HEK293 (cell line): ENCODE results near the gene RDH5.

Experiments
- GLIS2 ChIP-seq: fragments of 450-650 bp; formaldehyde crosslinking; IDR thresholded peaks from 2 replicates; pipeline ENCODE4 v1.5.1; 2016; ENCODE audit warnings: missing biosample characterization, missing genetic modification characterization
- PATZ1 ChIP-seq: fragments of 450-650 bp; formaldehyde crosslinking; IDR thresholded peaks from 2 replicates; pipeline ENCODE4 v1.5.1; 2016; ENCODE audit warnings: missing biosample characterization, missing genetic modification characterization
- SP7 ChIP-seq: fragments of 450-650 bp; formaldehyde crosslinking; IDR thresholded peaks from 2 replicates; pipeline ENCODE4 v1.5.1; 2016; ENCODE audit warnings: missing biosample characterization, missing genetic modification characterization
- TRIM28 ChIP-seq: IDR thresholded peaks from 2 replicates; pipeline ENCODE4 v1.6.1; 2011; ENCODE audit warnings: low read length, control low read depth, borderline replicate concordance
- ZBTB44 ChIP-seq: fragments of 450-650 bp; IDR thresholded peaks from 2 replicates; pipeline ENCODE4 v1.5.1; 2018; ENCODE audit warnings: missing biosample characterization, mild to moderate bottlenecking, missing genetic modification characterization
- ZBTB8A ChIP-seq: fragments of 450-650 bp; formaldehyde crosslinking; IDR thresholded peaks from 2 replicates; pipeline ENCODE4 v1.5.1; 2016; ENCODE audit warnings: missing biosample characterization, missing genetic modification characterization
- ZNF133 ChIP-seq: fragments of 450-650 bp; formaldehyde crosslinking; IDR thresholded peaks from 2 replicates; pipeline ENCODE4 v1.5.1; 2016; ENCODE audit warnings: missing biosample characterization, missing genetic modification characterization
- ZNF169 ChIP-seq: fragments of 450-650 bp; formaldehyde crosslinking; IDR thresholded peaks from 2 replicates; pipeline ENCODE4 v1.5.1; 2016; ENCODE audit warnings: missing biosample characterization, missing genetic modification characterization
- ZNF280D ChIP-seq: fragments of 450-650 bp; formaldehyde crosslinking; IDR thresholded peaks from 2 replicates; pipeline ENCODE4 v1.5.1; 2016; ENCODE audit warnings: missing biosample characterization, missing genetic modification characterization
- ZNF398 ChIP-seq: fragments of 450-650 bp; formaldehyde crosslinking; IDR thresholded peaks from 2 replicates; pipeline ENCODE4 v1.5.1; 2017; ENCODE audit warnings: missing biosample characterization, missing genetic modification characterization
- ZNF521 ChIP-seq: fragments of 450-650 bp; formaldehyde crosslinking; IDR thresholded peaks from 2 replicates; pipeline ENCODE4 v1.5.1; 2017; ENCODE audit warnings: missing biosample characterization, mild to moderate bottlenecking, missing genetic modification characterization
- ZNF529 ChIP-seq: fragments of 450-650 bp; formaldehyde crosslinking; IDR thresholded peaks from 2 replicates; pipeline ENCODE4 v1.5.1; 2017; ENCODE audit warnings: missing genetic modification characterization, missing biosample characterization; ENCODE audit not compliant: insufficient replicate concordance
- ZNF621 ChIP-seq: fragments of 450-650 bp; formaldehyde crosslinking; IDR thresholded peaks from 2 replicates; pipeline ENCODE4 v1.5.1; 2017; ENCODE audit warnings: missing biosample characterization, missing genetic modification characterization
- ZNF629 ChIP-seq: fragments of 450-650 bp; formaldehyde crosslinking; IDR thresholded peaks from 2 replicates; pipeline ENCODE4 v1.5.1; 2017; ENCODE audit warnings: missing biosample characterization, missing genetic modification characterization
- ZNF704 ChIP-seq: fragments of 450-650 bp; formaldehyde crosslinking; IDR thresholded peaks from 2 replicates; pipeline ENCODE4 v1.5.1; 2016; ENCODE audit warnings: missing biosample characterization, missing genetic modification characterization
- ZSCAN23 ChIP-seq: fragments of 450-650 bp; formaldehyde crosslinking; IDR thresholded peaks from 2 replicates; pipeline ENCODE4 v1.5.1; 2016; ENCODE audit warnings: missing biosample characterization, missing genetic modification characterization
- ZSCAN5A ChIP-seq: fragments of 450-650 bp; formaldehyde crosslinking; IDR thresholded peaks from 2 replicates; pipeline ENCODE4 v1.5.1; 2016; ENCODE audit warnings: missing biosample characterization, missing genetic modification characterization
- TF ChIP-seq, protein P1 (sequence below): fragments of 450-650 bp; formaldehyde crosslinking; IDR thresholded peaks from 2 replicates; pipeline ENCODE4 v1.5.0; 2017; ENCODE audit warnings: missing biosample characterization, missing genetic modification characterization, borderline replicate concordance
- TF ChIP-seq, protein P2 (sequence below): fragments of 450-650 bp; formaldehyde crosslinking; IDR thresholded peaks from 2 replicates; pipeline ENCODE4 v1.5.1; 2016; ENCODE audit warnings: missing biosample characterization, missing genetic modification characterization
- TF ChIP-seq, protein P3 (sequence below): fragments of 450-650 bp; formaldehyde crosslinking; IDR thresholded peaks from 2 replicates; pipeline ENCODE4 v1.5.1; 2016; ENCODE audit warnings: missing biosample characterization, missing genetic modification characterization, low read depth

The RDH5 gene

GRCh38 chr12:55700255-55701018 is 19.8 kb upstream of the RDH5 start (continued):
- 0 out of 2 replicates have a peak, but pooled peaks have one; percentile 55 for TF ChIP-seq ZNF280D (tag by site-specific recombination)
- peak; percentile 19; the same call in 1 of the 2 replicates for TF ChIP-seq ZNF133
- TF ChIP-seq ZNF704 (tag by site-specific recombination): no peak
- peak; percentile 95 for TF ChIP-seq ZNF398
- no peak for TF ChIP-seq ZBTB44
- TF ChIP-seq, protein P1, sequence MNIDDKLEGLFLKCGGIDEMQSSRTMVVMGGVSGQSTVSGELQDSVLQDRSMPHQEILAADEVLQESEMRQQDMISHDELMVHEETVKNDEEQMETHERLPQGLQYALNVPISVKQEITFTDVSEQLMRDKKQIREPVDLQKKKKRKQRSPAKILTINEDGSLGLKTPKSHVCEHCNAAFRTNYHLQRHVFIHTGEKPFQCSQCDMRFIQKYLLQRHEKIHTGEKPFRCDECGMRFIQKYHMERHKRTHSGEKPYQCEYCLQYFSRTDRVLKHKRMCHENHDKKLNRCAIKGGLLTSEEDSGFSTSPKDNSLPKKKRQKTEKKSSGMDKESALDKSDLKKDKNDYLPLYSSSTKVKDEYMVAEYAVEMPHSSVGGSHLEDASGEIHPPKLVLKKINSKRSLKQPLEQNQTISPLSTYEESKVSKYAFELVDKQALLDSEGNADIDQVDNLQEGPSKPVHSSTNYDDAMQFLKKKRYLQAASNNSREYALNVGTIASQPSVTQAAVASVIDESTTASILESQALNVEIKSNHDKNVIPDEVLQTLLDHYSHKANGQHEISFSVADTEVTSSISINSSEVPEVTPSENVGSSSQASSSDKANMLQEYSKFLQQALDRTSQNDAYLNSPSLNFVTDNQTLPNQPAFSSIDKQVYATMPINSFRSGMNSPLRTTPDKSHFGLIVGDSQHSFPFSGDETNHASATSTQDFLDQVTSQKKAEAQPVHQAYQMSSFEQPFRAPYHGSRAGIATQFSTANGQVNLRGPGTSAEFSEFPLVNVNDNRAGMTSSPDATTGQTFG (tag by site-specific recombination): no peak
- TF ChIP-seq, protein P2, sequence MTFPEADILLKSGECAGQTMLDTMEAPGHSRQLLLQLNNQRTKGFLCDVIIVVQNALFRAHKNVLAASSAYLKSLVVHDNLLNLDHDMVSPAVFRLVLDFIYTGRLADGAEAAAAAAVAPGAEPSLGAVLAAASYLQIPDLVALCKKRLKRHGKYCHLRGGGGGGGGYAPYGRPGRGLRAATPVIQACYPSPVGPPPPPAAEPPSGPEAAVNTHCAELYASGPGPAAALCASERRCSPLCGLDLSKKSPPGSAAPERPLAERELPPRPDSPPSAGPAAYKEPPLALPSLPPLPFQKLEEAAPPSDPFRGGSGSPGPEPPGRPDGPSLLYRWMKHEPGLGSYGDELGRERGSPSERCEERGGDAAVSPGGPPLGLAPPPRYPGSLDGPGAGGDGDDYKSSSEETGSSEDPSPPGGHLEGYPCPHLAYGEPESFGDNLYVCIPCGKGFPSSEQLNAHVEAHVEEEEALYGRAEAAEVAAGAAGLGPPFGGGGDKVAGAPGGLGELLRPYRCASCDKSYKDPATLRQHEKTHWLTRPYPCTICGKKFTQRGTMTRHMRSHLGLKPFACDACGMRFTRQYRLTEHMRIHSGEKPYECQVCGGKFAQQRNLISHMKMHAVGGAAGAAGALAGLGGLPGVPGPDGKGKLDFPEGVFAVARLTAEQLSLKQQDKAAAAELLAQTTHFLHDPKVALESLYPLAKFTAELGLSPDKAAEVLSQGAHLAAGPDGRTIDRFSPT (tag by site-specific recombination): peak; percentile 35; the same call in 1 of the 2 replicates
- peak; percentile 96 for TF ChIP-seq SP7 (tag by site-specific recombination)
- TF ChIP-seq ZSCAN5A (tag by site-specific recombination): no peak
- TF ChIP-seq ZSCAN23 (tag by site-specific recombination): no peak
- peak; percentile 79 for TF ChIP-seq PATZ1
- TF ChIP-seq TRIM28: no peak
- no peak for TF ChIP-seq ZNF529 (tag by site-specific recombination)
- TF ChIP-seq ZNF169 (tag by site-specific recombination): no peak
- 0 out of 2 replicates have a peak, but pooled peaks have one; percentile 25 for TF ChIP-seq ZBTB8A (tag by site-specific recombination)
- TF ChIP-seq, protein P3, sequence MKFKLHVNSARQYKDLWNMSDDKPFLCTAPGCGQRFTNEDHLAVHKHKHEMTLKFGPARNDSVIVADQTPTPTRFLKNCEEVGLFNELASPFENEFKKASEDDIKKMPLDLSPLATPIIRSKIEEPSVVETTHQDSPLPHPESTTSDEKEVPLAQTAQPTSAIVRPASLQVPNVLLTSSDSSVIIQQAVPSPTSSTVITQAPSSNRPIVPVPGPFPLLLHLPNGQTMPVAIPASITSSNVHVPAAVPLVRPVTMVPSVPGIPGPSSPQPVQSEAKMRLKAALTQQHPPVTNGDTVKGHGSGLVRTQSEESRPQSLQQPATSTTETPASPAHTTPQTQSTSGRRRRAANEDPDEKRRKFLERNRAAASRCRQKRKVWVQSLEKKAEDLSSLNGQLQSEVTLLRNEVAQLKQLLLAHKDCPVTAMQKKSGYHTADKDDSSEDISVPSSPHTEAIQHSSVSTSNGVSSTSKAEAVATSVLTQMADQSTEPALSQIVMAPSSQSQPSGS (tag by site-specific recombination): no peak
- TF ChIP-seq GLIS2 (tag by site-specific recombination): peak; percentile 71
- TF ChIP-seq ZNF621: no peak
- TF ChIP-seq ZNF629 (tag by site-specific recombination): peak; percentile 75; the same call in 1 of the 2 replicates
- no peak for TF ChIP-seq ZNF521 (tag by site-specific recombination)
